ENCODE measurements around the gene MANEA. TPM values are rescaled to one million over a fixed set of nuclear protein-coding genes. Genes with fewer than 3 reads are reported as not detected.

The MANEA gene
- total and polyA plus RNA-seq, 2 of the 13 experiments (the other 11 are each of a cell fraction or from before 2014, with no cell fraction given): 10.0 to 10.9 TPM

DNA sequence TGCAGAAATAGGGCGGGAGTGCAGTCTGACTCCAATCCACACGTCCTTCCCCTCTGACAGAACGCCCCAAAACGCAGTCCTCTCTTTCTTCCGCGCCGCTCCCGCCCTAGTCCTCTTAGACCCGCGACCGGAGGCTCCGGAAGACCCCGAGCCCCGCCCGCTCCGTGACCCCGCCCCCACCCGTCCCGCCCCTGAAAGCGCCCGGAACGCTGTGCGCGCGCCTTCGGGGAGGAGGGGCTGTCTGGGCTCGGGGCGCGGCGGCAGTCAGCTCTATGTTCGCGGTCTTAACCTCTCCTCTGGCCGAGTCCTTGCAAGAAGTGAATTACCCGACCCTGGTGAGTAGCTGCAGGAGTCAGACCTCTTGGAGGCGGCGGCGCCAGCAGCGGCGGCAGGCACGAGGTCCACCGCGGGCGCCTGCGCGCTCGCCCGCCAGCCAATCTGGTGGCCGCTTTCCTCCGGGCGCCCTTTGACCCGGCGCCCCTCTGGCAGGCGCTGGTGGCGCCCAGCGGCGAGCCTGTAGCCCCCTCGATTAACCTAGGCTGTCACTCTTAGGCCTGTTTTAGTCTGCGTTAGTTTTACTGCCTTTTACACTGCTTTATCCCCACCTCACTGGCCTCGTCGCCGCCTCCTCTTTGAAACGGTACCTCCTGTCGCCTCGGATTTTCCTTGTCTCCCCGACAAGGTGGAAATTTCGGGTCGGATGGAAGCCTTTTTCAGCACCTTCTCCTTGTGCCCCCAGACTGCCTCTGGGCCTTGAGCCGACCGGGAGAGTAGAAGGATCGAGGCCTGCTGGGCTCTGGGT lies at the start of gene MANEA (continued):
- TF ChIP-seq, protein P1, sequence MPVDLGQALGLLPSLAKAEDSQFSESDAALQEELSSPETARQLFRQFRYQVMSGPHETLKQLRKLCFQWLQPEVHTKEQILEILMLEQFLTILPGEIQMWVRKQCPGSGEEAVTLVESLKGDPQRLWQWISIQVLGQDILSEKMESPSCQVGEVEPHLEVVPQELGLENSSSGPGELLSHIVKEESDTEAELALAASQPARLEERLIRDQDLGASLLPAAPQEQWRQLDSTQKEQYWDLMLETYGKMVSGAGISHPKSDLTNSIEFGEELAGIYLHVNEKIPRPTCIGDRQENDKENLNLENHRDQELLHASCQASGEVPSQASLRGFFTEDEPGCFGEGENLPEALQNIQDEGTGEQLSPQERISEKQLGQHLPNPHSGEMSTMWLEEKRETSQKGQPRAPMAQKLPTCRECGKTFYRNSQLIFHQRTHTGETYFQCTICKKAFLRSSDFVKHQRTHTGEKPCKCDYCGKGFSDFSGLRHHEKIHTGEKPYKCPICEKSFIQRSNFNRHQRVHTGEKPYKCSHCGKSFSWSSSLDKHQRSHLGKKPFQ (CRISPR knock-in tag; IDR thresholded peaks at IDR 0.05; ENCODE audit: insufficient replicate concordance): no peak
- TF ChIP-seq, protein P2, sequence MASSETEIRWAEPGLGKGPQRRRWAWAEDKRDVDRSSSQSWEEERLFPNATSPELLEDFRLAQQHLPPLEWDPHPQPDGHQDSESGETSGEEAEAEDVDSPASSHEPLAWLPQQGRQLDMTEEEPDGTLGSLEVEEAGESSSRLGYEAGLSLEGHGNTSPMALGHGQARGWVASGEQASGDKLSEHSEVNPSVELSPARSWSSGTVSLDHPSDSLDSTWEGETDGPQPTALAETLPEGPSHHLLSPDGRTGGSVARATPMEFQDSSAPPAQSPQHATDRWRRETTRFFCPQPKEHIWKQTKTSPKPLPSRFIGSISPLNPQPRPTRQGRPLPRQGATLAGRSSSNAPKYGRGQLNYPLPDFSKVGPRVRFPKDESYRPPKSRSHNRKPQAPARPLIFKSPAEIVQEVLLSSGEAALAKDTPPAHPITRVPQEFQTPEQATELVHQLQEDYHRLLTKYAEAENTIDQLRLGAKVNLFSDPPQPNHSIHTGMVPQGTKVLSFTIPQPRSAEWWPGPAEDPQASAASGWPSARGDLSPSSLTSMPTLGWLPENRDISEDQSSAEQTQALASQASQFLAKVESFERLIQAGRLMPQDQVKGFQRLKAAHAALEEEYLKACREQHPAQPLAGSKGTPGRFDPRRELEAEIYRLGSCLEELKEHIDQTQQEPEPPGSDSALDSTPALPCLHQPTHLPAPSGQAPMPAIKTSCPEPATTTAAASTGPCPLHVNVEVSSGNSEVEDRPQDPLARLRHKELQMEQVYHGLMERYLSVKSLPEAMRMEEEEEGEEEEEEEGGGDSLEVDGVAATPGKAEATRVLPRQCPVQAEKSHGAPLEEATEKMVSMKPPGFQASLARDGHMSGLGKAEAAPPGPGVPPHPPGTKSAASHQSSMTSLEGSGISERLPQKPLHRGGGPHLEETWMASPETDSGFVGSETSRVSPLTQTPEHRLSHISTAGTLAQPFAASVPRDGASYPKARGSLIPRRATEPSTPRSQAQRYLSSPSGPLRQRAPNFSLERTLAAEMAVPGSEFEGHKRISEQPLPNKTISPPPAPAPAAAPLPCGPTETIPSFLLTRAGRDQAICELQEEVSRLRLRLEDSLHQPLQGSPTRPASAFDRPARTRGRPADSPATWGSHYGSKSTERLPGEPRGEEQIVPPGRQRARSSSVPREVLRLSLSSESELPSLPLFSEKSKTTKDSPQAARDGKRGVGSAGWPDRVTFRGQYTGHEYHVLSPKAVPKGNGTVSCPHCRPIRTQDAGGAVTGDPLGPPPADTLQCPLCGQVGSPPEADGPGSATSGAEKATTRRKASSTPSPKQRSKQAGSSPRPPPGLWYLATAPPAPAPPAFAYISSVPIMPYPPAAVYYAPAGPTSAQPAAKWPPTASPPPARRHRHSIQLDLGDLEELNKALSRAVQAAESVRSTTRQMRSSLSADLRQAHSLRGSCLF (CRISPR knock-in tag; IDR thresholded peaks at IDR 0.05; ENCODE audit: borderline replicate concordance): 0 out of 2 replicates have a peak, but pooled peaks have one; percentile 36
- TF ChIP-seq ISL2 (CRISPR knock-in tag; IDR thresholded peaks at IDR 0.05) (peak; percentile 38; the same call in 1 of the 2 replicates), HOXA3 (CRISPR knock-in tag; IDR thresholded peaks at IDR 0.05) (peak; percentile 39; the same call in 1 of the 2 replicates), ZNF674 (CRISPR knock-in tag; IDR thresholded peaks at IDR 0.05; ENCODE audit: low read depth) (no peak), SRSF1 (optimal IDR thresholded peaks at IDR 0.05; ENCODE audit: low read depth, low read length) (peak; percentile 37), ZMAT3 (CRISPR knock-in tag; conservative IDR thresholded peaks at IDR 0.05) (no peak; the same call in 1 of the 2 replicates)
- TF ChIP-seq, protein P3, sequence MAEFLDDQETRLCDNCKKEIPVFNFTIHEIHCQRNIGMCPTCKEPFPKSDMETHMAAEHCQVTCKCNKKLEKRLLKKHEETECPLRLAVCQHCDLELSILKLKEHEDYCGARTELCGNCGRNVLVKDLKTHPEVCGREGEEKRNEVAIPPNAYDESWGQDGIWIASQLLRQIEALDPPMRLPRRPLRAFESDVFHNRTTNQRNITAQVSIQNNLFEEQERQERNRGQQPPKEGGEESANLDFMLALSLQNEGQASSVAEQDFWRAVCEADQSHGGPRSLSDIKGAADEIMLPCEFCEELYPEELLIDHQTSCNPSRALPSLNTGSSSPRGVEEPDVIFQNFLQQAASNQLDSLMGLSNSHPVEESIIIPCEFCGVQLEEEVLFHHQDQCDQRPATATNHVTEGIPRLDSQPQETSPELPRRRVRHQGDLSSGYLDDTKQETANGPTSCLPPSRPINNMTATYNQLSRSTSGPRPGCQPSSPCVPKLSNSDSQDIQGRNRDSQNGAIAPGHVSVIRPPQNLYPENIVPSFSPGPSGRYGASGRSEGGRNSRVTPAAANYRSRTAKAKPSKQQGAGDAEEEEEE (CRISPR knock-in tag; IDR thresholded peaks at IDR 0.05; ENCODE audit: borderline replicate concordance): no peak
- TF ChIP-seq, protein P4, sequence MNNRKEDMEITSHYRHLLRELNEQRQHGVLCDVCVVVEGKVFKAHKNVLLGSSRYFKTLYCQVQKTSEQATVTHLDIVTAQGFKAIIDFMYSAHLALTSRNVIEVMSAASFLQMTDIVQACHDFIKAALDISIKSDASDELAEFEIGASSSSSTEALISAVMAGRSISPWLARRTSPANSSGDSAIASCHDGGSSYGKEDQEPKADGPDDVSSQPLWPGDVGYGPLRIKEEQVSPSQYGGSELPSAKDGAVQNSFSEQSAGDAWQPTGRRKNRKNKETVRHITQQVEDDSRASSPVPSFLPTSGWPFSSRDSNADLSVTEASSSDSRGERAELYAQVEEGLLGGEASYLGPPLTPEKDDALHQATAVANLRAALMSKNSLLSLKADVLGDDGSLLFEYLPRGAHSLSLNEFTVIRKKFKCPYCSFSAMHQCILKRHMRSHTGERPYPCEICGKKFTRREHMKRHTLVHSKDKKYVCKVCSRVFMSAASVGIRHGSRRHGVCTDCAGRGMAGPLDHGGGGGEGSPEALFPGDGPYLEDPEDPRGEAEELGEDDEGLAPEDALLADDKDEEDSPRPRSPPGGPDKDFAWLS (CRISPR knock-in tag; IDR thresholded peaks at IDR 0.05; ENCODE audit: borderline replicate concordance): no peak

Measured in HepG2 (cell line).